Hematopoietic multipotent progenitor cell treated with erythropoietin and hydrocortisone succinate and interleukin-3 and kit ligand, for 15 days (in vitro differentiated cells): ENCODE data around the gene SPATC1L.

Experiments
- DNase-seq: peaks from one replicate; pipeline ENCODE4 v3.0.0-alpha.2; 2015; ENCODE audit warnings: low spot score

SPATC1L gene

GRCh38 chr21:46215436-46216131 lies 31.3 kb upstream of the SPATC1L start:
- no peak for DNase-seq

GRCh38 chr21:46214478-46215340 lies 30.4 kb upstream of the SPATC1L start:
- no peak for DNase-seq

GRCh38 chr21:46213620-46214286 lies 29.5 kb upstream of the SPATC1L start:
- DNase-seq: no peak

- no peak for DNase-seq
Observed at GRCh38 chr21:46212721-46213484, 28.6 kb upstream of the SPATC1L start.

- peak; percentile 20 for DNase-seq
Observed at GRCh38 chr21:46211786-46212720, 27.8 kb upstream of the SPATC1L start.

- DNase-seq: no peak
Observed at GRCh38 chr21:46211376-46211775, 27.1 kb upstream of the SPATC1L start.

GRCh38 chr21:46210378-46211136 lies 26.3 kb upstream of the SPATC1L start:
- no peak for DNase-seq

GRCh38 chr21:46208761-46209721 lies 24.8 kb upstream of the SPATC1L start:
- DNase-seq: no peak

GRCh38 chr21:46207920-46208591 lies 23.8 kb upstream of the SPATC1L start:
- DNase-seq: no peak

- DNase-seq: no peak
Observed at GRCh38 chr21:46207006-46207919, 23.0 kb upstream of the SPATC1L start.

- DNase-seq: no peak
Observed at GRCh38 chr21:46206163-46207005, 22.1 kb upstream of the SPATC1L start.

GRCh38 chr21:46205766-46206162 lies 21.5 kb upstream of the SPATC1L start:
- no peak for DNase-seq

GRCh38 chr21:46205166-46205565 lies 20.9 kb upstream of the SPATC1L start:
- no peak for DNase-seq

- no peak for DNase-seq
Observed at GRCh38 chr21:46203203-46203600, 18.9 kb upstream of the SPATC1L start.

- DNase-seq: no peak
Observed at GRCh38 chr21:46202592-46203202, 18.4 kb upstream of the SPATC1L start.
